GM18873 (cell line): ENCODE results near the gene ALDH3B1.

Experiments
- ATAC-seq: cut with Tn5 transposase; IDR thresholded peaks from one replicate; pipeline ENCODE4 v1.9.1; 2021; ENCODE audit warnings: mild to moderate bottlenecking, moderate library complexity, moderate number of reproducible peaks; ENCODE audit not compliant: unreplicated experiment, low FRiP score

ALDH3B1 gene

GRCh38 chr11:68041617-68042218 is 31.6 kb downstream of the ALDH3B1 start:
- ATAC-seq, result no peak

- no peak for ATAC-seq
Observed at GRCh38 chr11:68042219-68043028, 32.3 kb downstream of the ALDH3B1 start.

- ATAC-seq, result no peak
Observed at GRCh38 chr11:68043029-68043348, 32.9 kb downstream of the ALDH3B1 start.

- ATAC-seq, result no peak
Observed at GRCh38 chr11:68043349-68044144, 33.4 kb downstream of the ALDH3B1 start.

- ATAC-seq, result no peak
Observed at GRCh38 chr11:68044145-68044813, 34.2 kb downstream of the ALDH3B1 start.

- no peak for ATAC-seq
Observed at GRCh38 chr11:68044898-68045351, 34.8 kb downstream of the ALDH3B1 start.

- no peak for ATAC-seq
Observed at GRCh38 chr11:68047437-68048290, 37.5 kb downstream of the ALDH3B1 start.

- no peak for ATAC-seq
Observed at GRCh38 chr11:68048681-68049508, 38.8 kb downstream of the ALDH3B1 start.

GRCh38 chr11:68049509-68050370 is 39.6 kb downstream of the ALDH3B1 start:
- no peak for ATAC-seq

GRCh38 chr11:68050371-68050841 is 40.3 kb downstream of the ALDH3B1 start:
- ATAC-seq, result no peak

GRCh38 chr11:68051191-68052136 is 41.3 kb downstream of the ALDH3B1 start:
- no peak for ATAC-seq

GRCh38 chr11:68052137-68052873 is 42.2 kb downstream of the ALDH3B1 start:
- no peak for ATAC-seq

- ATAC-seq, result no peak
Observed at GRCh38 chr11:68053117-68053516, 43.0 kb downstream of the ALDH3B1 start.

- no peak for ATAC-seq
Observed at GRCh38 chr11:68053981-68054812, 44.1 kb downstream of the ALDH3B1 start.
